Ishikawa (cell line): Measurements from ENCODE around the gene MLN.

Experiments
- CEBPB ChIP-seq: IDR thresholded peaks from 2 replicates; pipeline ENCODE4 v1.6.1; 2012
- CREB1 ChIP-seq: IDR thresholded peaks from 2 replicates; pipeline ENCODE4 v1.6.1; 2012; ENCODE audit warnings: low read depth
- EGR1 ChIP-seq: IDR thresholded peaks from 2 replicates; pipeline ENCODE4 v1.6.1; 2012
- EP300 ChIP-seq: IDR thresholded peaks from 2 replicates; pipeline ENCODE4 v1.6.1; 2012; ENCODE audit warnings: borderline replicate concordance
- FOXM1 ChIP-seq: IDR thresholded peaks from 2 replicates; pipeline ENCODE4 v1.6.1; 2012; ENCODE audit warnings: low read depth, borderline replicate concordance
- MAX ChIP-seq: IDR thresholded peaks from 2 replicates; pipeline ENCODE4 v1.6.1; 2012
- NFIC ChIP-seq: IDR thresholded peaks from 2 replicates; pipeline ENCODE4 v1.6.1; 2012
- RAD21 ChIP-seq: IDR thresholded peaks from 2 replicates; pipeline ENCODE4 v1.6.1; 2012; ENCODE audit warnings: low read depth
- REST ChIP-seq: IDR thresholded peaks from 2 replicates; pipeline ENCODE4 v1.6.1; 2012; ENCODE audit warnings: low read depth, mild to moderate bottlenecking
- TAF1 ChIP-seq: IDR thresholded peaks from 2 replicates; pipeline ENCODE4 v1.6.1; 2012; ENCODE audit warnings: low read depth, mild to moderate bottlenecking
- TCF12 ChIP-seq: IDR thresholded peaks from 2 replicates; pipeline ENCODE4 v1.6.1; 2012; ENCODE audit warnings: low read depth
- TEAD4 ChIP-seq: IDR thresholded peaks from 2 replicates; pipeline ENCODE4 v1.6.1; 2012
- USF1 ChIP-seq: IDR thresholded peaks from 2 replicates; pipeline ENCODE4 v1.6.1; 2012
- YY1 ChIP-seq: IDR thresholded peaks from 2 replicates; pipeline ENCODE4 v1.6.1; 2012; ENCODE audit warnings: low read depth
- ZBTB7A ChIP-seq: IDR thresholded peaks from 2 replicates; pipeline ENCODE4 v1.6.1; 2012; ENCODE audit warnings: low read depth

MLN gene

GRCh38 chr6:33812669-33813068, 8.9 kb upstream of the MLN start:
- no peak for TF ChIP-seq YY1
- peak; percentile 99 for TF ChIP-seq REST
- no peak for TF ChIP-seq CEBPB
- TF ChIP-seq MAX: no peak; the same call in 1 of the 2 replicates
- no peak for TF ChIP-seq EP300
- TF ChIP-seq EGR1: 0 out of 2 replicates have a peak, but pooled peaks have one; percentile 13
- TF ChIP-seq RAD21: 0 out of 2 replicates have a peak, but pooled peaks have one; percentile 10
- TF ChIP-seq TCF12: no peak; the same call in 1 of the 2 replicates
- no peak for TF ChIP-seq NFIC
- no peak for TF ChIP-seq TAF1
- no peak for TF ChIP-seq CREB1
- TF ChIP-seq ZBTB7A: 0 out of 2 replicates have a peak, but pooled peaks have one; percentile 43
- no peak for TF ChIP-seq FOXM1

GRCh38 chr6:33809594-33809993, 5.8 kb upstream of the MLN start:
- no peak for TF ChIP-seq CEBPB
- TF ChIP-seq NFIC: no peak
- TF ChIP-seq TCF12: no peak
- TF ChIP-seq RAD21: no peak
- TF ChIP-seq USF1: no peak
- TF ChIP-seq EGR1: no peak

- TF ChIP-seq ZBTB7A (no peak), REST (no peak), FOXM1 (no peak), USF1 (no peak), EP300 (no peak), EGR1 (no peak), TCF12 (no peak), NFIC (no peak), RAD21 (no peak), CREB1 (no peak), YY1 (no peak), TAF1 (no peak), CEBPB (no peak)
Measured at GRCh38 chr6:33808641-33809180, 4.9 kb upstream of the MLN start.

GRCh38 chr6:33807606-33808005, 3.8 kb upstream of the MLN start:
- TF ChIP-seq USF1: no peak
- no peak for TF ChIP-seq RAD21
- no peak for TF ChIP-seq CEBPB
- no peak for TF ChIP-seq ZBTB7A
- TF ChIP-seq FOXM1: no peak
- TF ChIP-seq EP300: no peak
- TF ChIP-seq TEAD4: no peak
- TF ChIP-seq TAF1: no peak
- no peak for TF ChIP-seq EGR1
- no peak for TF ChIP-seq CREB1
- TF ChIP-seq TCF12: no peak
- TF ChIP-seq YY1: no peak
- no peak for TF ChIP-seq MAX
- TF ChIP-seq NFIC: no peak
- TF ChIP-seq REST: no peak
